Measurements from ENCODE around the gene TTLL10. TPM values are rescaled to one million over a fixed set of nuclear protein-coding genes. Genes with fewer than 3 reads are reported as not detected.

Gene TTLL10
- total RNA-seq, 1 experiment from 2014 or later, result 4.0 TPM

DNA sequence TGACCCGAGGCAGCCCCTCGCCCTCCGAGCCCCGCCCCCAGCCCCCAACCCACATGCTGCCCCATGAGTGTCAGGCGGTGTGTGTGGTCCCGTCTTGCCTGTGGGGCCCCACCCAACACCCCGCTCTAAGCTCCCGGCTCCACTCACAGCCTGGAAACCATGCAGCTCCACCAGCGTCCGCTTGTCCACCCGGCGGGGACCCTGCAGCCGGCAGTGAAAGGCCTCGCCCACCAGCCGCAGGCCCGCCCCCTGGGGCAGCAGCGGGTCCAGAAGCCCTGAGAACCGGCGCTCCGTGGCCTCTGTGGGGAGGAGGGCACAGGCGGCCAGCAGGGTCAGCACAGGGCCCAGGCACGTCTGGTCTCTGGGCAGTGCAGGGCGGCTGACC is 70.1 kb downstream of the TTLL10 start:
- no peak overlapping the region for H2AFZ ChIP-seq
- no peak overlapping the region for H3K27ac ChIP-seq
- no peaks in the 10 kb centered on the region for H3K27me3 ChIP-seq (ENCODE audit: insufficient read depth, low read depth)
- DNase-seq, result no peak
- TF ChIP-seq EZH2 (IDR thresholded peaks at IDR 0.05; ENCODE audit: low read depth), result no peak
- TF ChIP-seq, protein P1, sequence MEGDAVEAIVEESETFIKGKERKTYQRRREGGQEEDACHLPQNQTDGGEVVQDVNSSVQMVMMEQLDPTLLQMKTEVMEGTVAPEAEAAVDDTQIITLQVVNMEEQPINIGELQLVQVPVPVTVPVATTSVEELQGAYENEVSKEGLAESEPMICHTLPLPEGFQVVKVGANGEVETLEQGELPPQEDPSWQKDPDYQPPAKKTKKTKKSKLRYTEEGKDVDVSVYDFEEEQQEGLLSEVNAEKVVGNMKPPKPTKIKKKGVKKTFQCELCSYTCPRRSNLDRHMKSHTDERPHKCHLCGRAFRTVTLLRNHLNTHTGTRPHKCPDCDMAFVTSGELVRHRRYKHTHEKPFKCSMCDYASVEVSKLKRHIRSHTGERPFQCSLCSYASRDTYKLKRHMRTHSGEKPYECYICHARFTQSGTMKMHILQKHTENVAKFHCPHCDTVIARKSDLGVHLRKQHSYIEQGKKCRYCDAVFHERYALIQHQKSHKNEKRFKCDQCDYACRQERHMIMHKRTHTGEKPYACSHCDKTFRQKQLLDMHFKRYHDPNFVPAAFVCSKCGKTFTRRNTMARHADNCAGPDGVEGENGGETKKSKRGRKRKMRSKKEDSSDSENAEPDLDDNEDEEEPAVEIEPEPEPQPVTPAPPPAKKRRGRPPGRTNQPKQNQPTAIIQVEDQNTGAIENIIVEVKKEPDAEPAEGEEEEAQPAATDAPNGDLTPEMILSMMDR (conservative IDR thresholded peaks at IDR 0.05), result no peak
- H3K4me2 ChIP-seq, result no peak overlapping the region
- H4K20me1 ChIP-seq (ENCODE audit: insufficient read depth), result no peaks in the 10 kb centered on the region
- no peaks in the 10 kb centered on the region for H3K9me2 ChIP-seq (ENCODE audit: insufficient read depth)
- peaks cover under 1% of the 10 kb centered on the region; the same call in 1 of the 2 replicates for H3F3A ChIP-seq (ENCODE audit: insufficient read depth, low read depth)
- H3K4me1 ChIP-seq (replicated peaks; ENCODE audit: insufficient read depth), result peaks cover 10% of the 10 kb centered on the region
- intact Hi-C loops (cut with micrococcal nuclease; ENCODE audit: unreplicated experiment), result no loop called here
- H3K9me3 ChIP-seq (ENCODE audit: insufficient read depth, low read depth), result no peaks in the 10 kb centered on the region
- BruUV-seq (replicated peaks), result no TSS peak
- H3K4me3 ChIP-seq, result no peak overlapping the region
- POLR2A ChIA-PET (ENCODE audit: unreplicated experiment), result no interaction called here
- H3K36me3 ChIP-seq (ENCODE audit: low read depth), result no peaks in the 10 kb centered on the region
- CTCF ChIA-PET, result no interaction called here
- no peaks in the 10 kb centered on the region for H3K79me2 ChIP-seq (ENCODE audit: low read depth)

- no peaks in the 10 kb centered on the region for H3F3A ChIP-seq (ENCODE audit: insufficient read depth, low read depth)
- BruUV-seq (replicated peaks), result no TSS peak
- POLR2A ChIA-PET (ENCODE audit: unreplicated experiment), result no interaction called here
- intact Hi-C loops (cut with micrococcal nuclease; ENCODE audit: unreplicated experiment), result no loop called here
- peak in 1 of 2 experiments; percentile 26 for DNase-seq
- no peaks in the 10 kb centered on the region for H4K20me1 ChIP-seq (ENCODE audit: insufficient read depth)
- peaks cover 5% of the 10 kb centered on the region for H3K4me1 ChIP-seq (replicated peaks; ENCODE audit: insufficient read depth)
- no peak overlapping the region for H3K4me3 ChIP-seq
- H3K79me2 ChIP-seq (ENCODE audit: low read depth), result no peaks in the 10 kb centered on the region
- CTCF ChIA-PET, result no interaction called here
- no peaks in the 10 kb centered on the region for H3K36me3 ChIP-seq (ENCODE audit: low read depth)
- no peaks in the 10 kb centered on the region for H3K9me3 ChIP-seq (ENCODE audit: insufficient read depth, low read depth)
- H2AFZ ChIP-seq, result no peak overlapping the region
- no peak overlapping the region for H3K27ac ChIP-seq
- no peaks in the 10 kb centered on the region for H3K9me2 ChIP-seq (ENCODE audit: insufficient read depth)
- TF ChIP-seq, protein P1 (conservative IDR thresholded peaks at IDR 0.05), result no peak
- no peak for TF ChIP-seq EZH2 (IDR thresholded peaks at IDR 0.05; ENCODE audit: low read depth)
- H3K27me3 ChIP-seq (ENCODE audit: insufficient read depth, low read depth), result no peaks in the 10 kb centered on the region
- H3K4me2 ChIP-seq, result no peak overlapping the region
These were observed 70.6 kb downstream of the TTLL10 start for GRCh38 chr1:1244192-1244811.

GRCh38 chr1:1245178-1245816 is 71.6 kb downstream of the TTLL10 start:
- BruUV-seq (replicated peaks), result no TSS peak
- no peak overlapping the region for H3K27ac ChIP-seq
- DNase-seq, result no peak

More at GRCh38 chr1:1245178-1245816, 71.6 kb downstream of the TTLL10 start:
- Histone ChIP-seq H3K79me2 (ENCODE audit: low read depth) (no peaks in the 10 kb centered on the region), H2AFZ (no peak overlapping the region), H3K4me1 (replicated peaks; ENCODE audit: insufficient read depth) (no peaks in the 10 kb centered on the region), H3K27me3 (ENCODE audit: insufficient read depth, low read depth) (no peaks in the 10 kb centered on the region), H3K36me3 (ENCODE audit: low read depth) (no peaks in the 10 kb centered on the region), H3F3A (ENCODE audit: insufficient read depth, low read depth) (no peaks in the 10 kb centered on the region), H3K9me2 (ENCODE audit: insufficient read depth) (no peaks in the 10 kb centered on the region), H3K4me2 (no peak overlapping the region), H4K20me1 (ENCODE audit: insufficient read depth) (no peaks in the 10 kb centered on the region), H3K9me3 (ENCODE audit: insufficient read depth, low read depth) (no peaks in the 10 kb centered on the region), H3K4me3 (no peak overlapping the region)
- POLR2A ChIA-PET (ENCODE audit: unreplicated experiment), result no interaction called here
- intact Hi-C loops (cut with micrococcal nuclease; ENCODE audit: unreplicated experiment), result no loop called here
- CTCF ChIA-PET, result no interaction called here
- no peak for TF ChIP-seq EZH2 (IDR thresholded peaks at IDR 0.05; ENCODE audit: low read depth)
- TF ChIP-seq, protein P1 (conservative IDR thresholded peaks at IDR 0.05), result no peak

All from PC-9 (cell line).